Peyer's patch (tissue), 4 donors: ENCODE results near the gene SLC39A7.

Source experiments
- CTCF ChIP-seq, 6 experiments: fragments of 450-650 bp in 4 of 6; fragments of 200-600 bp in 2 of 6; sonication (generic) in 1 of 6; IDR thresholded peaks; one replicate each; pipeline ENCODE4 v1.5.1; 2017 to 2019; ENCODE audit warnings: antibody characterized with exemption in 6 of 6, mild to moderate bottlenecking in 3 of 6, moderate library complexity in 1 of 6
- POLR2A ChIP-seq, 2 donors: fragments of 450-650 bp; IDR thresholded peaks; one replicate each; pipeline ENCODE4 v1.5.1; 2017; ENCODE audit warnings: antibody characterized with exemption in 2 of 2, mild to moderate bottlenecking in 2 of 2, moderate library complexity in 2 of 2

- TF ChIP-seq POLR2A (IDR thresholded peaks at IDR 0.05) = no peak
- no peak for TF ChIP-seq CTCF (IDR thresholded peaks at IDR 0.05)
Observed at GRCh38 chr6:33213989-33214335, 13.3 kb downstream of the SLC39A7 start.
